HS-27A (cell line): ENCODE measurements around the gene SLC25A2.

Source experiments
- DNase-seq: peaks from one replicate; pipeline ENCODE4 v3.0.0-alpha.2; 2012; ENCODE audit warnings: low read depth, missing footprints

SLC25A2 gene

GRCh38 chr5:141313711-141314110 is 9.9 kb upstream of the SLC25A2 start:
- DNase-seq, result no peak

GRCh38 chr5:141306630-141307029 is 2.8 kb upstream of the SLC25A2 start:
- DNase-seq, result no peak

GRCh38 chr5:141298376-141298775 is 5.5 kb downstream of the SLC25A2 start:
- no peak for DNase-seq

- no peak for DNase-seq
Measured at GRCh38 chr5:141272906-141273305, 30.9 kb downstream of the SLC25A2 start.

GRCh38 chr5:141269195-141269594 is 34.7 kb downstream of the SLC25A2 start:
- no peak for DNase-seq

GRCh38 chr5:141261238-141261546 is 42.7 kb downstream of the SLC25A2 start:
- DNase-seq, result no peak

GRCh38 chr5:141260458-141261237 is 43.2 kb downstream of the SLC25A2 start:
- DNase-seq, result no peak

- no peak for DNase-seq
Measured at GRCh38 chr5:141258948-141259347, 44.9 kb downstream of the SLC25A2 start.

GRCh38 chr5:141258464-141258863 is 45.4 kb downstream of the SLC25A2 start:
- DNase-seq, result no peak
